ENCODE results near the gene WDR18. TPM values are rescaled to one million over a fixed set of nuclear protein-coding genes. Genes with fewer than 3 reads are reported as not detected.

The WDR18 gene
- total and polyA plus RNA-seq, 2 experiments from 2014 or later: 155 to 157 TPM

DNA sequence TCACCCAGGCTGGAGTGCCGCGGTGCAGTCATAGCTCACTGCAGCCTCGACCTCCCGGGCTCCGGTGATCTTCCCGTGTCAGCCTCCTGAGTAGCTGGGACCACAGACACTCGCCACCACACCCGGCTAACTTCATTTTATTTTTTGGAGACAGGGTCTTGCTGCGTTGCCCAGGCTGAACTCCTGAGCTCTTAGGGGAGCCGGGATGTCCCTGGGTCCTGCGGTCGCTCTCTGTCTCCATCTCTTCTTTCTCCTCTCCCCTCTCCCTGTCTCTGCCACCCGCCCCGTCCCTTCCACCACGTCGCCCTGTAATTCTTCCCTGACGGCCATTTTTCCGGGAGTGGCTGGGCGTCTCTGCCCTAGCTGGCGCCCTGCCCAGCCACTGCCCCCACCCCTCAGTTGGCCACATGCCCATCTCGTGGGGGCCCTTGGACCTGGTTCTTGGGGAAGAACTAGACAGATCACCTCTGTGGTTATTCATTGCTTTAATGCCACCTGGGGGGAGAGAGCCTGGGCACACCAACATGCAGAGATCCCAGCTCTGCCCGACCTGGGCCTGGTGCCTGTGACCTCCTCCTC lies 39.4 kb upstream of the WDR18 start (continued):
- TF ChIP-seq, protein P1, sequence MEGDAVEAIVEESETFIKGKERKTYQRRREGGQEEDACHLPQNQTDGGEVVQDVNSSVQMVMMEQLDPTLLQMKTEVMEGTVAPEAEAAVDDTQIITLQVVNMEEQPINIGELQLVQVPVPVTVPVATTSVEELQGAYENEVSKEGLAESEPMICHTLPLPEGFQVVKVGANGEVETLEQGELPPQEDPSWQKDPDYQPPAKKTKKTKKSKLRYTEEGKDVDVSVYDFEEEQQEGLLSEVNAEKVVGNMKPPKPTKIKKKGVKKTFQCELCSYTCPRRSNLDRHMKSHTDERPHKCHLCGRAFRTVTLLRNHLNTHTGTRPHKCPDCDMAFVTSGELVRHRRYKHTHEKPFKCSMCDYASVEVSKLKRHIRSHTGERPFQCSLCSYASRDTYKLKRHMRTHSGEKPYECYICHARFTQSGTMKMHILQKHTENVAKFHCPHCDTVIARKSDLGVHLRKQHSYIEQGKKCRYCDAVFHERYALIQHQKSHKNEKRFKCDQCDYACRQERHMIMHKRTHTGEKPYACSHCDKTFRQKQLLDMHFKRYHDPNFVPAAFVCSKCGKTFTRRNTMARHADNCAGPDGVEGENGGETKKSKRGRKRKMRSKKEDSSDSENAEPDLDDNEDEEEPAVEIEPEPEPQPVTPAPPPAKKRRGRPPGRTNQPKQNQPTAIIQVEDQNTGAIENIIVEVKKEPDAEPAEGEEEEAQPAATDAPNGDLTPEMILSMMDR (conservative IDR thresholded peaks at IDR 0.05; ENCODE audit: low read depth in 2 of 2): no peak
- no peak for TF ChIP-seq POLR2AphosphoS5 (IDR thresholded peaks at IDR 0.05; ENCODE audit: low read depth)
- TF ChIP-seq, protein P2, sequence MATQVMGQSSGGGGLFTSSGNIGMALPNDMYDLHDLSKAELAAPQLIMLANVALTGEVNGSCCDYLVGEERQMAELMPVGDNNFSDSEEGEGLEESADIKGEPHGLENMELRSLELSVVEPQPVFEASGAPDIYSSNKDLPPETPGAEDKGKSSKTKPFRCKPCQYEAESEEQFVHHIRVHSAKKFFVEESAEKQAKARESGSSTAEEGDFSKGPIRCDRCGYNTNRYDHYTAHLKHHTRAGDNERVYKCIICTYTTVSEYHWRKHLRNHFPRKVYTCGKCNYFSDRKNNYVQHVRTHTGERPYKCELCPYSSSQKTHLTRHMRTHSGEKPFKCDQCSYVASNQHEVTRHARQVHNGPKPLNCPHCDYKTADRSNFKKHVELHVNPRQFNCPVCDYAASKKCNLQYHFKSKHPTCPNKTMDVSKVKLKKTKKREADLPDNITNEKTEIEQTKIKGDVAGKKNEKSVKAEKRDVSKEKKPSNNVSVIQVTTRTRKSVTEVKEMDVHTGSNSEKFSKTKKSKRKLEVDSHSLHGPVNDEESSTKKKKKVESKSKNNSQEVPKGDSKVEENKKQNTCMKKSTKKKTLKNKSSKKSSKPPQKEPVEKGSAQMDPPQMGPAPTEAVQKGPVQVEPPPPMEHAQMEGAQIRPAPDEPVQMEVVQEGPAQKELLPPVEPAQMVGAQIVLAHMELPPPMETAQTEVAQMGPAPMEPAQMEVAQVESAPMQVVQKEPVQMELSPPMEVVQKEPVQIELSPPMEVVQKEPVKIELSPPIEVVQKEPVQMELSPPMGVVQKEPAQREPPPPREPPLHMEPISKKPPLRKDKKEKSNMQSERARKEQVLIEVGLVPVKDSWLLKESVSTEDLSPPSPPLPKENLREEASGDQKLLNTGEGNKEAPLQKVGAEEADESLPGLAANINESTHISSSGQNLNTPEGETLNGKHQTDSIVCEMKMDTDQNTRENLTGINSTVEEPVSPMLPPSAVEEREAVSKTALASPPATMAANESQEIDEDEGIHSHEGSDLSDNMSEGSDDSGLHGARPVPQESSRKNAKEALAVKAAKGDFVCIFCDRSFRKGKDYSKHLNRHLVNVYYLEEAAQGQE (IDR thresholded peaks at IDR 0.05; ENCODE audit: unreplicated experiment): no peak
- TF ChIP-seq ZNF114 (CRISPR knock-in tag; IDR thresholded peaks at IDR 0.05): no peak
- TF ChIP-seq EZH2 (IDR thresholded peaks at IDR 0.05; ENCODE audit: low read depth, unreplicated experiment): no peak
- no peak for TF ChIP-seq EZH2phosphoT487 (IDR thresholded peaks at IDR 0.05; ENCODE audit: unreplicated experiment)
- TF ChIP-seq, protein P3, sequence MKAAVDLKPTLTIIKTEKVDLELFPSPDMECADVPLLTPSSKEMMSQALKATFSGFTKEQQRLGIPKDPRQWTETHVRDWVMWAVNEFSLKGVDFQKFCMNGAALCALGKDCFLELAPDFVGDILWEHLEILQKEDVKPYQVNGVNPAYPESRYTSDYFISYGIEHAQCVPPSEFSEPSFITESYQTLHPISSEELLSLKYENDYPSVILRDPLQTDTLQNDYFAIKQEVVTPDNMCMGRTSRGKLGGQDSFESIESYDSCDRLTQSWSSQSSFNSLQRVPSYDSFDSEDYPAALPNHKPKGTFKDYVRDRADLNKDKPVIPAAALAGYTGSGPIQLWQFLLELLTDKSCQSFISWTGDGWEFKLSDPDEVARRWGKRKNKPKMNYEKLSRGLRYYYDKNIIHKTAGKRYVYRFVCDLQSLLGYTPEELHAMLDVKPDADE (IDR thresholded peaks at IDR 0.05): no peak
- TF ChIP-seq JUNB (IDR thresholded peaks at IDR 0.05; ENCODE audit: unreplicated experiment): no peak
- no peak for TF ChIP-seq CREB1 (CRISPR knock-in tag; IDR thresholded peaks at IDR 0.05; ENCODE audit: low read depth)
- TF ChIP-seq NANOG (IDR thresholded peaks at IDR 0.05; ENCODE audit: borderline replicate concordance): no peak
- no peak for TF ChIP-seq ZNF331 (CRISPR knock-in tag; IDR thresholded peaks at IDR 0.05; ENCODE audit: low read depth)
